ENCODE data around the gene ADAM12. TPM values are rescaled to one million over a fixed set of nuclear protein-coding genes. Genes with fewer than 3 reads are reported as not detected.

The ADAM12 gene
- total RNA-seq, 1 donor from 2014 or later: not detected

DNA sequence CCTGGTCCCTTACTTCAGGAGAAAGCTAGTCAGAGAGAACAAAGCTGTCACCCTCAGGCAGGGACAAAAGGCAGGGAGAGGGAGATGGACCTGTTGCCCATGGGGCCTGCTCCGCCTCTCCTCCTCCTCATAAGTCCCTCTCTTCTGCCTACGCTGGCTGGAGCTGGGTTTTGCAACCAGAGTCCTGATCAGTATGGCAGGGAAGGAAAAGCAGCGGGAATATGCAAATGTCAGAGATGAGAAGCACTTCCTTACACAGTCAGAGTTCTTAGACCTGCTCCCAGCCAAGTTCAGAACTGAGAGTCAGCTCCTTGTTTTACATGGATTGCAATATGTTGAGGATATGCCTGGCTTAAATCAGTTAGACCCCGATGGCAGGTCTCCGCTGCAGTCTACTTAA lies 231.1 kb downstream of the ADAM12 start:
- intact Hi-C loops (cut with DNase I): no loop called here
- Histone ChIP-seq H3K9me3 (no peaks in the 10 kb centered on the region), H3K4me1 (no peaks in the 10 kb centered on the region), H3K27me3 (no peaks in the 10 kb centered on the region), H3K27ac (no peak overlapping the region), H3K4me3 (no peak overlapping the region), H3K36me3 (no peaks in the 10 kb centered on the region)
- no peak for DNase-seq (ENCODE audit: low spot score in 2 of 2)
- TF ChIP-seq, protein P1, sequence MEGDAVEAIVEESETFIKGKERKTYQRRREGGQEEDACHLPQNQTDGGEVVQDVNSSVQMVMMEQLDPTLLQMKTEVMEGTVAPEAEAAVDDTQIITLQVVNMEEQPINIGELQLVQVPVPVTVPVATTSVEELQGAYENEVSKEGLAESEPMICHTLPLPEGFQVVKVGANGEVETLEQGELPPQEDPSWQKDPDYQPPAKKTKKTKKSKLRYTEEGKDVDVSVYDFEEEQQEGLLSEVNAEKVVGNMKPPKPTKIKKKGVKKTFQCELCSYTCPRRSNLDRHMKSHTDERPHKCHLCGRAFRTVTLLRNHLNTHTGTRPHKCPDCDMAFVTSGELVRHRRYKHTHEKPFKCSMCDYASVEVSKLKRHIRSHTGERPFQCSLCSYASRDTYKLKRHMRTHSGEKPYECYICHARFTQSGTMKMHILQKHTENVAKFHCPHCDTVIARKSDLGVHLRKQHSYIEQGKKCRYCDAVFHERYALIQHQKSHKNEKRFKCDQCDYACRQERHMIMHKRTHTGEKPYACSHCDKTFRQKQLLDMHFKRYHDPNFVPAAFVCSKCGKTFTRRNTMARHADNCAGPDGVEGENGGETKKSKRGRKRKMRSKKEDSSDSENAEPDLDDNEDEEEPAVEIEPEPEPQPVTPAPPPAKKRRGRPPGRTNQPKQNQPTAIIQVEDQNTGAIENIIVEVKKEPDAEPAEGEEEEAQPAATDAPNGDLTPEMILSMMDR (IDR thresholded peaks at IDR 0.05): no peak

DNA sequence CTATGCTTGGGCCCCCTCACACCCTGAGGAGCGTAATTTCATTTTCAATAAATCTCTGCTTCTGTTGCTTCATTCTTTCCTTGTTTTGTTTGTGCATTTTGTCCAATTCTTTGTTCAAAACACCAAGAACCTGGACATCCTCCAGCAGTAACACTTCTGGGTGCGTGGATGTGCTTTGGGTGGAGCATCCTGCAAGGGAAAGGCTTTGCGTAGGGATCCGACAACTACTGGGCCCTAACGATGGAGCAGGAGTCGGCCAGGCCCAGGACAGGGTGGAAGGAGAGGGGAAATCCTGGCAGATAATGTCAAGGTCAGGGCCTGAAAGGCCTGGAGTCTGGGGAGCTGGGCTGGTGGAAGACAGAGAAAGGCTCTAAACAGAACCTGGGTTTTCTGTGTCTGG lies 231.8 kb downstream of the ADAM12 start:
- intact Hi-C loops (cut with DNase I): no loop called here
- Histone ChIP-seq H3K9me3 (no peaks in the 10 kb centered on the region), H3K27me3 (no peaks in the 10 kb centered on the region), H3K36me3 (no peaks in the 10 kb centered on the region), H3K4me3 (no peak overlapping the region), H3K4me1 (no peaks in the 10 kb centered on the region), H3K27ac (no peak overlapping the region)
- no peak for DNase-seq (ENCODE audit: low spot score in 2 of 2)
- TF ChIP-seq, protein P1 (IDR thresholded peaks at IDR 0.05): no peak

DNA sequence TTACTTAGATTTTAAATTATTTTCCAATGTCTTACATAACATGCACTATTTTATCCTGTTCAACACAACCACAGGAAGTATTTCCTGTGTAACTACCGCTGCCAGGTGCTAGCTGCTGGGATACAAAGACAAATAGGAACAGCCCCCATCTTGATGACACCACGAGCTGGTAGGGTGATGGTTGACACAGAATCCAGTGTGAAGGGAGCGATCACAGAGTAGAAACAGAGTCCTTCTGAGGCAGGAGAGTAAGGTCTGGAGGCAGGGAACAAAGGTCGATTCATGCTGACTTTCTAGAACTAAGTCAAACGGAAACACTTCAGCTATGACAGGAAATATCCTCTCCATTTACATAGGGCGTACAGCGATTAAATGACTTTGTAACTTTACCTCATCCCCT lies 232.3 kb downstream of the ADAM12 start:
- Histone ChIP-seq H3K27me3 (no peaks in the 10 kb centered on the region), H3K4me3 (no peak overlapping the region), H3K27ac (no peak overlapping the region), H3K4me1 (no peaks in the 10 kb centered on the region), H3K36me3 (no peaks in the 10 kb centered on the region), H3K9me3 (peaks cover 0 to under 1% of the 10 kb centered on the region in 2 donors)
- TF ChIP-seq, protein P1 (IDR thresholded peaks at IDR 0.05): no peak
- no peak for DNase-seq (ENCODE audit: low spot score in 2 of 2)
- intact Hi-C loops (cut with DNase I): no loop called here

DNA sequence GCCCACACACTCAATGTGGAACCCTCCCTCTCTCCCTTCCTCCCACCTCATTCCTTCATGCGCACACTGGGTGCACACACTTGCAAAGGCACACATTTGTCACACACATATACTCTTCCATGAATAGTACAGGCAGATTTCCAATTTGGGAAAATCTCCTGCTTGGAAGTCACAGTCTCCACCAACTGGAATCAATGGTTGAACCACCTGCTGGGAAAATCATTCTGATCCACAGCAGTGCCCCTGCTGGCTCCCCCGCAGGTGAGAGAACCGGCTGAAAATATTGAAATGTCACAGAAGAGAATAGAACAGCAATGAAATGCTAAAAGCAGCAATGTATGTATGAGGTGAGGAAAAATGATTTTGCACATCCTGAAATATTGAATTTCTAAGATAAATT lies 232.7 kb downstream of the ADAM12 start:
- no peak overlapping the region for H3K27ac ChIP-seq
- no peak overlapping the region for H3K4me3 ChIP-seq
- TF ChIP-seq, protein P1 (IDR thresholded peaks at IDR 0.05): no peak
- peaks cover 0 to 4% of the 10 kb centered on the region in 2 donors for H3K9me3 ChIP-seq
- H3K36me3 ChIP-seq: no peaks in the 10 kb centered on the region
- H3K4me1 ChIP-seq: no peaks in the 10 kb centered on the region
- no peaks in the 10 kb centered on the region for H3K27me3 ChIP-seq
- intact Hi-C loops (cut with DNase I): no loop called here
- no peak for DNase-seq (ENCODE audit: low spot score in 2 of 2)

DNA sequence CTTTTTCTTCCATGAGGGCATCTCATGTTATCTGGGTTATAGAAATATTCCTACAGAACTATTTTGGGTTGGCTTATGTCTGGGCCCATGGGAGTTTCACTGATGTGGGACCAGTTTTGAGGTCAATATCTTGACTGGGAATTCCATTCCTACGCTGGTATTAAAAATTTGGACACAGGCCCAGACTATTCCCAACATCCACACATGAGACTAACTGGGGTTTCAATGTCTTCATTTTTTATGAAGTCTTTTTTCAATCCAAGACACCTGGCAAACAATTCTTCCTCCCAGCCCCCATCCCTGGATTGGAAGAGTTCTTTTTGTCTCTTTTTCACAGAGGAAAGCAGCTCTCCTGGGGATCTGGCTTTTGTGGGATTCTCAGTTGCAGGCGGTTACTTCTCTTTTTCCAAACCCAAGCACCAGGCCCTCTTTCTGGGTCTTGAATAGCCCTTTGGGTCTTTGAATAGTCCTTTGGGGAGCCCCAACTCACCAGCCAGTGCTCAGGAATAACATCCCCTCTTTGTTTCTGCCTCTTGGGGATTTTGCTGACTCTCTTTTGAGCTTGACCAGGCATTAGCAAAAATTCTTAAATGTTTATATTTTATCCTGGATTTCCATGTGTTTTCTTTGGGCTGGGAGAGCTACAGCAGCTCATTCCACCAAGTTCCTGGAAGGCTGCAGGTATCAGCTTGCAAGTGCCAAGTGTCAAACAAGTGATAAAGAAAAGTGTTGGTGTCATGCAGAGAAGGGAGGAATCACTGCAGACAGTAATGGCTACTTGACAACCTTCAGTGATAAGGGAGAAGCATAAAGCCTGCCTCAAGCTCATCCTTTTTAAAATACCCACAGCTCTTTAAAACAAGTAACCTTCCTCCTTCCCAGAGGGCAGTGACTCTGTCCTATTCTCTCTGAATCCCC lies 234.3 kb downstream of the ADAM12 start:
- no peaks in the 10 kb centered on the region for H3K27me3 ChIP-seq
- peaks cover 0 to 12% of the 10 kb centered on the region in 2 donors for H3K9me3 ChIP-seq
- DNase-seq (ENCODE audit: low spot score in 2 of 2): no peak
- H3K4me1 ChIP-seq: no peaks in the 10 kb centered on the region
- H3K36me3 ChIP-seq: no peaks in the 10 kb centered on the region
- intact Hi-C loops (cut with DNase I): no loop called here
- no peak overlapping the region for H3K27ac ChIP-seq
- no peak overlapping the region for H3K4me3 ChIP-seq
- TF ChIP-seq, protein P1 (IDR thresholded peaks at IDR 0.05): no peak

All from ascending aorta (tissue), 2 donors.